Measurements from ENCODE around the gene THUMPD1. TPM values are rescaled to one million over a fixed set of nuclear protein-coding genes. Genes with fewer than 3 reads are reported as not detected.

THUMPD1 gene
- total and polyA plus RNA-seq, 2 donors (not counting 3 experiments of a cell fraction or from before 2014, with no cell fraction given) = 27.9 to 29.0 TPM

DNA sequence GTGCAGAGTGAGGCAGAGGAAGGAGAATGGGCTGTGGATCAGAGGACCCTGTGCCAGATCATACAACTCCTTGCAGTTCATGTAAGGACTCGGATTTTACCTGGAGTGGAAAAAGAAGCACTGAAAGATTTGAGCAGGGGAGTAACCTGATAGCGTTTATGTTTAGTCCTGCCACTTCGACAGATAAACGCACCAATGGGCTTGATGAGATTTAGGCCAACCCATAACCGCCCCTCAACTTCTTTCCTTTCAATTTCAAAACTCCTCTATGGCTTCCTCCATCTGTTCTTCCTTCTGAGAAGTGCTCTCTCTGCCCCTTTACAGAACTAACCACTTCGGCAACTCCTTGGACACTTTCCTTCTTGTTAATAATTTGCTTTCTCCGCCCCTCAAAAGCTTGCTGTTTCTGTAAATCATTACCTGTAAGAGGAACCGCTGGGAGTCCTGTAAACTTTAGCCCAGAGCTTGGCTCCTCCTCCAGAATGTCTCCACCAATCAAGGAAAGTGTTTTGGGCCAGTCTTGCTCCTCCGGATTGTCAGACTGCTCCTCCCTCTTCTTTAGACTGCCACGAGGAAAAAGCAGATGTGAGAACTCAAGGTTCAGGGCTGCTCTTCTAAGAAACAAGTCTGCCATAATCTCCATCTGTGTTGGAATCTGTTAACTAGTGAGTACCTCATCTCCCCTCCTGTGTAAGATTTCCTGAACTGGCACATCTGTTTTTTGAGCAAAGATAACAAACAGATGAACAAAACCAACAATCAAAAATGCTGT lies 22.0 kb upstream of the THUMPD1 start, which contains the start of gene ACSM3:
ACSM3 (plus strand) TSS at position 554 of the 772 bp plus-strand sequence. CDS start 6,021 bp downstream, outside the sequence.
- Histone ChIP-seq H3K79me2 (ENCODE audit: control insufficient read depth, insufficient read depth, low read length) (no peaks in the 10 kb centered on the region), H3K4me1 (ENCODE audit: control insufficient read depth, extremely low read depth, insufficient read depth, low read length) (no peaks in the 10 kb centered on the region), H4K20me1 (replicated peaks; ENCODE audit: control insufficient read depth, extremely low read depth, insufficient read depth, low read length) (no peaks in the 10 kb centered on the region), H3K27me3 (ENCODE audit: control insufficient read depth in 2 of 2, insufficient read depth in 2 of 2, low read length in 2 of 2) (peaks cover 7 to 9% of the 10 kb centered on the region in 2 experiments), H3K36me3 (ENCODE audit: control insufficient read depth in 2 of 2, extremely low read depth in 1 of 2, insufficient read depth in 2 of 2, low read length in 2 of 2) (no peaks in the 10 kb centered on the region), H2AFZ (ENCODE audit: low read depth, low read length) (peak within 1 kb of the TSS; percentile 81), H3K4me3 (replicated peaks in 1 of 3; ENCODE audit: insufficient read depth in 1 of 3, low read depth in 1 of 3, low read length in 3 of 3) (peak within 1 kb of the TSS in 1 of 3 experiments; percentile 61), H3K4me2 (ENCODE audit: insufficient read depth, low read length) (peak within 1 kb of the TSS; percentile 62), H3K9me1 (replicated peaks; ENCODE audit: control insufficient read depth, extremely low read depth, insufficient read depth, low read length) (no peaks in the 10 kb centered on the region), H3K9ac (replicated peaks; ENCODE audit: extremely low read depth, insufficient read depth, low read length) (no peak within 1 kb of the TSS), H3K9me3 (replicated peaks; ENCODE audit: control insufficient read depth, insufficient read depth, low read length) (no peaks in the 10 kb centered on the region), H3K27ac (ENCODE audit: insufficient read depth, low read depth, low read length) (no peak within 1 kb of the TSS)
- TF ChIP-seq FOS (IDR thresholded peaks at IDR 0.05; ENCODE audit: borderline replicate concordance, insufficient read depth, low read length) (no peak), EZH2 (IDR thresholded peaks at IDR 0.05; ENCODE audit: borderline replicate concordance, low read depth, low read length, severe bottlenecking) (no peak), GATA2 (IDR thresholded peaks at IDR 0.05; ENCODE audit: insufficient read depth, insufficient read length, low read depth, low read length) (no peak), POLR2AphosphoS5 (IDR thresholded peaks at IDR 0.05; ENCODE audit: insufficient read depth, low read depth, low read length) (no peak), POLR2A (IDR thresholded peaks at IDR 0.05; ENCODE audit: low read depth, low read length) (no peak), MYC (IDR thresholded peaks at IDR 0.05; ENCODE audit: low read depth, low read length) (no peak)
- TF ChIP-seq, protein P1, sequence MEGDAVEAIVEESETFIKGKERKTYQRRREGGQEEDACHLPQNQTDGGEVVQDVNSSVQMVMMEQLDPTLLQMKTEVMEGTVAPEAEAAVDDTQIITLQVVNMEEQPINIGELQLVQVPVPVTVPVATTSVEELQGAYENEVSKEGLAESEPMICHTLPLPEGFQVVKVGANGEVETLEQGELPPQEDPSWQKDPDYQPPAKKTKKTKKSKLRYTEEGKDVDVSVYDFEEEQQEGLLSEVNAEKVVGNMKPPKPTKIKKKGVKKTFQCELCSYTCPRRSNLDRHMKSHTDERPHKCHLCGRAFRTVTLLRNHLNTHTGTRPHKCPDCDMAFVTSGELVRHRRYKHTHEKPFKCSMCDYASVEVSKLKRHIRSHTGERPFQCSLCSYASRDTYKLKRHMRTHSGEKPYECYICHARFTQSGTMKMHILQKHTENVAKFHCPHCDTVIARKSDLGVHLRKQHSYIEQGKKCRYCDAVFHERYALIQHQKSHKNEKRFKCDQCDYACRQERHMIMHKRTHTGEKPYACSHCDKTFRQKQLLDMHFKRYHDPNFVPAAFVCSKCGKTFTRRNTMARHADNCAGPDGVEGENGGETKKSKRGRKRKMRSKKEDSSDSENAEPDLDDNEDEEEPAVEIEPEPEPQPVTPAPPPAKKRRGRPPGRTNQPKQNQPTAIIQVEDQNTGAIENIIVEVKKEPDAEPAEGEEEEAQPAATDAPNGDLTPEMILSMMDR (IDR thresholded peaks at IDR 0.05; ENCODE audit: extremely low read depth in 1 of 2, insufficient read depth in 1 of 2, low read depth in 1 of 2, low read length in 2 of 2) = no peak
- TF ChIP-seq, protein P2, sequence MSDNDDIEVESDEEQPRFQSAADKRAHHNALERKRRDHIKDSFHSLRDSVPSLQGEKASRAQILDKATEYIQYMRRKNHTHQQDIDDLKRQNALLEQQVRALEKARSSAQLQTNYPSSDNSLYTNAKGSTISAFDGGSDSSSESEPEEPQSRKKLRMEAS (IDR thresholded peaks at IDR 0.05; ENCODE audit: insufficient read depth, insufficient read length) = no peak
- dilution Hi-C loops (cut with MboI; ENCODE audit: extremely low pct_ligation_motif_present, low sequenced_read_pairs) (no loop called here), intact Hi-C loops (cut with micrococcal nuclease) (no loop called here)
- POLR2A ChIA-PET = interaction anchor here (1.1 kb wide), 1 partner anchor 22 kb away, joined by 3 read pairs; the partner anchor contains the start of gene THUMPD1
- CTCF ChIA-PET = interaction anchor here (3.2 kb wide), 1 partner anchor 10 kb away, joined by 15 read pairs; no protein-coding TSS in a partner anchor
- no peak for FAIRE-seq
- DNase-seq (ENCODE audit: low read depth, low spot score) = peak; percentile 46
- no TSS peak for BruUV-seq (replicated peaks)

All from endothelial cell of umbilical vein (primary cell).